HFFc6 (cell line): Measurements from ENCODE around the gene ZNF107. TPM values are rescaled to one million over a fixed set of nuclear protein-coding genes. Genes with fewer than 3 reads are reported as not detected.

ENCODE experiments used
- DNase-seq: peaks from one replicate; pipeline ENCODE4 v3.0.0-alpha.2; 2018
- H3K27ac Mint-ChIP-seq: 2 replicates; pipeline ENCODE4 v1.8.0; 2020; ENCODE audit warnings: mild to moderate bottlenecking, mixed read lengths
- H3K27me3 Mint-ChIP-seq: 2 replicates; pipeline ENCODE4 v1.8.0; 2021; ENCODE audit warnings: mild to moderate bottlenecking, moderate library complexity, mixed read lengths; ENCODE audit not compliant: insufficient read depth
- H3K36me3 Mint-ChIP-seq: 2 replicates; pipeline ENCODE4 v1.8.0; 2021; ENCODE audit warnings: low read depth, mixed read lengths
- H3K4me1 Mint-ChIP-seq: 2 replicates; pipeline ENCODE4 v1.8.0; 2020; ENCODE audit warnings: low read depth, mixed read lengths
- H3K4me3 Mint-ChIP-seq: 2 replicates; pipeline ENCODE4 v1.8.0; 2020; ENCODE audit warnings: mild to moderate bottlenecking, moderate library complexity, mixed read lengths
- H3K9me3 Mint-ChIP-seq: 2 replicates; pipeline ENCODE4 v1.8.0; 2020; ENCODE audit warnings: mild to moderate bottlenecking, mixed read lengths
- microRNA-seq: library from miRNA; unstranded; fragments of <30 nt; microRNA quantifications from one replicate; pipeline ENCODE4, GENCODE V29; 2019
- total RNA-seq, 6 experiments: library from RNA; stranded (reverse); fragmentation: NEBNext Ultra II Directional; extraction: Animal tissue kit (Norgen Biotek cat#: 25700); gene quantifications; 2 replicates in 1 of 6; 3 replicates in 5 of 6; pipeline ENCODE4 v1.2.3, GENCODE V29; 2021
- TF ChIP-seq, protein P1 (sequence below): fragments of 200-600 bp; sonication (generic); IDR thresholded peaks from 2 replicates; pipeline ENCODE4 v1.5.0; 2021; ENCODE audit warnings: antibody characterized with exemption, mild to moderate bottlenecking

Gene ZNF107
- total RNA-seq, 6 experiments from 2014 or later, result 2.5 to 3.9 (median 3.4) TPM

DNA sequence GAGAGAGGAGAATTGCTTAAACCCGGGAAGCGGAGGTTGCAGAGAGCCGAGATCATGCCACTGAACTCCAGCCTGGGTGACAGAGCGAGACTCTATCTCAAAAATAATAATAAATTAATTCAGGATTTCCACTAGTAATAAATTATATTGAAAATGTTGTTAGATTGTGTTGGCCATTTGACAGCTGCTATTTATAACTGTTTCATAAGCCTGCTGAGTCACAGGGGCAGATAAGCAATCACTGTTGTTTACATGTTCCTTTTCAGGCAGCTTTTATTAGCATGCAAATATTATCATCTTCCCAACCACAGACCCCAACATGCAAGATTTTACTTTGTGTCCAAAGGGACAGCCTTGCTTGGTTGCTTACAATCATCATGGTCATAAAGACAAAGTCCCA, 78.7 kb downstream of the ZNF107 start:
- Mint-ChIP-seq H3K36me3 (no peaks in the 10 kb centered on the region), H3K4me1 (no peaks in the 10 kb centered on the region), H3K27ac (no peak overlapping the region), H3K9me3 (0 out of 2 replicates have a peak, but pooled peaks cover 2% of the 10 kb centered on the region), H3K4me3 (no peak overlapping the region), H3K27me3 (no peaks in the 10 kb centered on the region)
- DNase-seq, result no peak
- TF ChIP-seq, protein P1, sequence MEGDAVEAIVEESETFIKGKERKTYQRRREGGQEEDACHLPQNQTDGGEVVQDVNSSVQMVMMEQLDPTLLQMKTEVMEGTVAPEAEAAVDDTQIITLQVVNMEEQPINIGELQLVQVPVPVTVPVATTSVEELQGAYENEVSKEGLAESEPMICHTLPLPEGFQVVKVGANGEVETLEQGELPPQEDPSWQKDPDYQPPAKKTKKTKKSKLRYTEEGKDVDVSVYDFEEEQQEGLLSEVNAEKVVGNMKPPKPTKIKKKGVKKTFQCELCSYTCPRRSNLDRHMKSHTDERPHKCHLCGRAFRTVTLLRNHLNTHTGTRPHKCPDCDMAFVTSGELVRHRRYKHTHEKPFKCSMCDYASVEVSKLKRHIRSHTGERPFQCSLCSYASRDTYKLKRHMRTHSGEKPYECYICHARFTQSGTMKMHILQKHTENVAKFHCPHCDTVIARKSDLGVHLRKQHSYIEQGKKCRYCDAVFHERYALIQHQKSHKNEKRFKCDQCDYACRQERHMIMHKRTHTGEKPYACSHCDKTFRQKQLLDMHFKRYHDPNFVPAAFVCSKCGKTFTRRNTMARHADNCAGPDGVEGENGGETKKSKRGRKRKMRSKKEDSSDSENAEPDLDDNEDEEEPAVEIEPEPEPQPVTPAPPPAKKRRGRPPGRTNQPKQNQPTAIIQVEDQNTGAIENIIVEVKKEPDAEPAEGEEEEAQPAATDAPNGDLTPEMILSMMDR, result no peak

DNA sequence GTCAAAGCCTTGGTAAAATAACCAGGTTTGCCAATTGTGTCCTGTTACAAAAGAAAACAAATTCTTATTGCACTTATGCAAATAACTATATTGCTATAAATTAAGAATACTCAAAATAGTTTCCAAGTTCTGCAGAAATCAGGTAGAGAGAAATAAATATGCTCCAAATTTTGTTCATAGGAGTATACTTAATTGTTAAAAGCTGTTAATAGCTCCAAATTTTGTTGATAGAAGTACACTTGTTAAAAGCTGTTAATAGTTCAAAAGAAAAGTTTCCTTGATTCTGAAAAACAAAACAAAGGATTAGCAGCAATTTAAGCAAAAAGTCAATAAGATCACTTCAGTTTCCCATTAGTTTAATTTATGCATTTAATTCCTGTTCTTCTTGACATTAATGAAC, 81.9 kb downstream of the ZNF107 start:
- Mint-ChIP-seq H3K36me3 (no peaks in the 10 kb centered on the region), H3K4me3 (no peak overlapping the region), H3K27ac (no peak overlapping the region), H3K9me3 (no peaks in the 10 kb centered on the region; the same call in 1 of the 2 replicates), H3K27me3 (no peaks in the 10 kb centered on the region), H3K4me1 (no peaks in the 10 kb centered on the region)
- no peak for DNase-seq
- TF ChIP-seq, protein P1, result no peak

DNA sequence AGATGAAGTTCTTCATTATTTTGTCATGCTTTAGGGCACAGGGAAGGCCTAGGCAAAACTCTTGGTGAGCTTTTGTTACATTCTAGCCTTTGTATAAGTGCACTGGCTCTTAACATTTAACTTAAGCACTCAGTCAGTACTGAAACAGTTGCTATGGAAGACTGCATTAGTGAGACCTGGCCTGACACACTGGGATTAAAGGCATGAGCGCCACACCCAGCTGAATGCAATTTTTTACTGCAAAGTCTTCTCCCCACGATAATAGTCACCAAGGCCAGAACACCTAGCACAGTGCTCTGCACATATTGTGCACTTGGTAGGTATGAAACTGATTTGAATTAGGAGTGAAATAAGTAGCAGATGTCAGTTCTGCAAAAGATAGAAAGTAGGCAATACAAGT, 87.1 kb downstream of the ZNF107 start:
- H3K36me3 Mint-ChIP-seq, result no peaks in the 10 kb centered on the region
- DNase-seq, result no peak
- peaks cover 1% of the 10 kb centered on the region; the same call in 1 of the 2 replicates for H3K27me3 Mint-ChIP-seq
- no peak overlapping the region for H3K4me3 Mint-ChIP-seq
- H3K27ac Mint-ChIP-seq, result no peak overlapping the region
- no peaks in the 10 kb centered on the region; the same call in 1 of the 2 replicates for H3K9me3 Mint-ChIP-seq
- TF ChIP-seq, protein P1, result no peak
- no peaks in the 10 kb centered on the region for H3K4me1 Mint-ChIP-seq

DNA sequence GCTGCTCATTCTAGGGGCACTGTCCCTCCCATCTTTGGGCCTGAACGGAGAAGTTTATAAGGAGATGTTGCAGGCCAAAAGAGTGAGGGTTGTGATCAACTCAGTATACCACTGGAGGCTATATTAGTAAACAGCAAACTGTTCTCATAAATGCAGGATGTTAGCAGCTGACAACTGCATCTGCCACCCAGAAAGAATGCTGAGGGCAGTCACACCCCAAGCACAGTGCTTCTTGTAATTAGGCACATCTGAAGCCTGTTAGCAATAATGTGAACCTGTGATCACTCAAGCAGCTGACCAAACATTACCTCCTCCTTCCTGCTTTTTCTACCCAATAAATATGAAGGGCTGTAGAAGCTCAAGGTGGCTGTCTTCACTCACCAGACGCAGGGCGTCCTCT, 89.9 kb downstream of the ZNF107 start:
- H3K4me3 Mint-ChIP-seq, result no peak overlapping the region
- H3K36me3 Mint-ChIP-seq, result no peaks in the 10 kb centered on the region
- TF ChIP-seq, protein P1, result no peak
- no peaks in the 10 kb centered on the region for H3K4me1 Mint-ChIP-seq
- DNase-seq, result no peak
- no peaks in the 10 kb centered on the region; the same call in 1 of the 2 replicates for H3K9me3 Mint-ChIP-seq
- no peak overlapping the region for H3K27ac Mint-ChIP-seq
- peaks cover 1% of the 10 kb centered on the region; the same call in 1 of the 2 replicates for H3K27me3 Mint-ChIP-seq

DNA sequence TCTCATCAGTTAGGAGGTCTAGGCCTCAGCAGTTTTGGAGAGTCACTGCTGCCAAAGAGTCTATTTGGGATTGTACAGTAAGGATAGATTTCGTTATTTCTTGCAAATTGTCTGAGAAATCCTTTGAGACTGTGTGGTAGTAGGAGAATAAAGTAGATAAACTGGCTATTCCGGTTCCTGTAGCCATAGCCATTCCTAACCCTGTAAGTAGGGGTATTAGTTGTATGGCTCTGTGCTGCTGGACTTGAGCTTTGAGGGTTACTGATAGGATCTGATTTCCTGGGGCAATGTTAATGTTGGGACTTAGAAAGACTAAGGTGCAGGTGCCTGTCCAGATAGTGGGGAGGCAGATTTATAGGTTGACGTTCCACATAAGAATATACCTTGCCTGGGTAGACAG, 92.2 kb downstream of the ZNF107 start:
- Mint-ChIP-seq H3K27ac (no peak overlapping the region), H3K36me3 (no peaks in the 10 kb centered on the region), H3K4me3 (no peak overlapping the region), H3K27me3 (peaks cover 1% of the 10 kb centered on the region; the same call in 1 of the 2 replicates), H3K9me3 (no peaks in the 10 kb centered on the region; the same call in 1 of the 2 replicates), H3K4me1 (no peaks in the 10 kb centered on the region)
- TF ChIP-seq, protein P1, result no peak
- DNase-seq, result no peak

Small RNA genes within 50 kb of the gene (microRNA-seq; reads per million reads assigned to microRNA genes)
- not detected for gene MIR6839

Other genes with a start within 250 kb of the ZNF107 start
- 1 to 10 TPM; 3.6 to 4.7 (median 3.9) TPM for gene ZNF680, start 103.1 kb upstream of the ZNF107 start, total RNA-seq
- gene ZNF138, start 128.3 kb downstream of the ZNF107 start, total RNA-seq, result 1 to 10 TPM; 2.3 to 3.1 (median 2.6) TPM
- gene ZNF273, start 237.1 kb downstream of the ZNF107 start, total RNA-seq, result 1 to 10 TPM; 1.2 to 2.5 (median 2.0) TPM